ENCODE data around the gene GPC5. TPM values are rescaled to one million over a fixed set of nuclear protein-coding genes. Genes with fewer than 3 reads are reported as not detected.

The GPC5 gene
- total and polyA plus RNA-seq, 2 of the 8 experiments (the other 6 are each of a cell fraction or from before 2014, with no cell fraction given) = 0.20 to 0.39 TPM

- no peak overlapping the region for H3K4me2 ChIP-seq (ENCODE audit: insufficient read depth in 1 of 2, low read depth in 2 of 2, low read length in 2 of 2)
- no peaks in the 10 kb centered on the region for H3K79me1 ChIP-seq (ENCODE audit: low read depth, low read length)
- no peak overlapping the region for H4K8ac ChIP-seq (ENCODE audit: extremely low read depth, insufficient read depth, low read length)
- FAIRE-seq = no peak
- H2BK120ac ChIP-seq (replicated peaks; ENCODE audit: low read depth, low read length) = no peak overlapping the region
- H2AK5ac ChIP-seq (ENCODE audit: low read depth, low read length) = no peak overlapping the region
- H3K23ac ChIP-seq (ENCODE audit: insufficient read length) = no peak overlapping the region
- peaks cover 0 to 1% (median 0%) of the 10 kb centered on the region in 4 experiments; a peak in 3 of 7 replicates for H3K4me1 ChIP-seq (replicated peaks in 1 of 4; ENCODE audit: control insufficient read depth in 3 of 4, insufficient read depth in 4 of 4, low read length in 3 of 4)
- H4K5ac ChIP-seq (ENCODE audit: insufficient read length, low read depth, low read length) = no peak overlapping the region
- H3K56ac ChIP-seq (replicated peaks; ENCODE audit: insufficient read length, low read depth, low read length) = no peak overlapping the region
- no peak overlapping the region for H3K9ac ChIP-seq (replicated peaks in 1 of 4; ENCODE audit: extremely low read depth in 1 of 4, low read depth in 3 of 4, low read length in 3 of 4)
- H3K18ac ChIP-seq (ENCODE audit: extremely low read depth, low read length) = no peak overlapping the region
- H3K4me3 ChIP-seq (ENCODE audit: extremely low read depth in 1 of 4, insufficient read depth in 2 of 4, low read depth in 3 of 4, low read length in 4 of 4) = no peak overlapping the region
- no peaks in the 10 kb centered on the region for H3K79me2 ChIP-seq (ENCODE audit: control insufficient read depth in 1 of 2, insufficient read depth in 2 of 2, low read length in 2 of 2)
- no peak overlapping the region for H2BK15ac ChIP-seq (ENCODE audit: low read length)
- no peak overlapping the region for H3K4ac ChIP-seq (replicated peaks; ENCODE audit: insufficient read length, low read depth, low read length)
- no peak overlapping the region for H2AFZ ChIP-seq (ENCODE audit: low read length)
- H2BK20ac ChIP-seq (ENCODE audit: low read length) = no peak overlapping the region
- ChIA-PET CTCF (ENCODE audit: partially characterized antibody) (no interaction called here), POLR2A (ENCODE audit: partially characterized antibody) (no interaction called here)
- H4K91ac ChIP-seq (replicated peaks; ENCODE audit: insufficient read length, low read length) = no peak overlapping the region
- TF ChIP-seq TBP (IDR thresholded peaks at IDR 0.05; ENCODE audit: low read depth, low read length) = no peak
- TF ChIP-seq NRF1 (IDR thresholded peaks at IDR 0.05; ENCODE audit: low read depth, low read length) = no peak
- no peak for TF ChIP-seq NANOG (IDR thresholded peaks at IDR 0.05; ENCODE audit: insufficient read depth, low read depth, low read length, poor library complexity, severe bottlenecking)
- H3K14ac ChIP-seq (ENCODE audit: insufficient read length) = no peak overlapping the region
- 93% methylated on average over 2 of the region's 2 CpGs; no CpG with 5 or more reads in 1 of the 2 experiments for WGBS, 2 experiments (ENCODE audit: extremely low coverage in 1 of 2, insufficient coverage in 1 of 2, insufficient read length in 1 of 2, insufficient replicate concordance in 2 of 2, low coverage in 1 of 2, low lambda C conversion rate in 2 of 2, missing lambda C conversion rate in 1 of 2)
- no peaks in the 10 kb centered on the region for H4K20me1 ChIP-seq (replicated peaks in 1 of 2; ENCODE audit: control insufficient read depth in 1 of 2, insufficient read depth in 2 of 2, low read length in 2 of 2)
- H3K9me3 ChIP-seq (ENCODE audit: insufficient read depth in 2 of 2, low read depth in 1 of 2, low read length in 1 of 2) = 0 out of 4 replicates have a peak, but pooled peaks cover 0 to 5% of the 10 kb centered on the region in 2 experiments
- DNase-seq (ENCODE audit: low read depth in 1 of 2, low spot score in 2 of 2) = no peak
- peaks cover 10% of the 10 kb centered on the region; the same call in 1 of the 2 replicates for H3K23me2 ChIP-seq (ENCODE audit: low read depth, low read length)
- H2BK12ac ChIP-seq (ENCODE audit: low read depth, low read length) = no peak overlapping the region
- peaks cover 13 to 35% (median 21%) of the 10 kb centered on the region in 4 experiments for H3K27me3 ChIP-seq (replicated peaks in 1 of 4; ENCODE audit: control insufficient read depth in 3 of 4, extremely low read depth in 1 of 4, insufficient read depth in 3 of 4, low read length in 3 of 4)
- no peak overlapping the region for H3K27ac ChIP-seq (ENCODE audit: low read depth, low read length)
- H3K36me3 ChIP-seq (ENCODE audit: control insufficient read depth in 2 of 4, insufficient read depth in 4 of 4, low read length in 3 of 4) = no peaks in the 10 kb centered on the region
- H2BK5ac ChIP-seq (ENCODE audit: low read depth, low read length) = no peak overlapping the region
These were observed 3.5 kb downstream of the GPC5 start for GRCh38 chr13:91401920-91402319.

Data from H1 (cell line).